IMR-90 (cell line): ENCODE data around the gene ERCC1. TPM values are rescaled to one million over a fixed set of nuclear protein-coding genes. Genes with fewer than 3 reads are reported as not detected.
A peak's percentile ranks its signal among the peaks of the same experiment; 100 is the strongest.

Source experiments
- ATAC-seq: fragments of 200-7000 bp; cut with Tn5 transposase; 2 replicates; pipeline ENCODE4 v1.9.1; 2020; ENCODE audit warnings: low read depth, mild to moderate bottlenecking, moderate library complexity
- BruUV-seq: library from RNA; stranded (reverse); fragments of 400-500 nt; replicated peaks from 2 replicates; lab custom pipeline; 2021; lab: Mats Ljungman, UMichigan
- CTCF ChIA-PET: fragments of 300-600 bp; formaldehyde crosslinking; extraction: SDS; loops from one replicate; lab custom pipeline; 2021; ENCODE audit warnings: antibody characterized with exemption; lab: Yijun Ruan, JAX
- POLR2A ChIA-PET: fragments of 300-600 bp; sonication (Branson Sonifier 250); formaldehyde crosslinking; loops from one replicate; lab custom pipeline; 2022; ENCODE audit warnings: antibody characterized with exemption; ENCODE audit not compliant: unreplicated experiment; lab: Charles Lee
- DNase-seq: peaks from one replicate; pipeline ENCODE4 v3.0.0; 2013
- H2AFZ ChIP-seq: replicated peaks from 2 replicates; pipeline ENCODE3; 2013; ENCODE audit warnings: low read length, mild to moderate bottlenecking; ENCODE audit not compliant: poor library complexity
- H2AK5ac ChIP-seq: 2 replicates; pipeline ENCODE4 v1.6.1; 2013; ENCODE audit warnings: low read depth, low read length, inconsistent platforms
- H2AK9ac ChIP-seq: replicated peaks from 2 replicates; pipeline ENCODE3; 2013; ENCODE audit warnings: mild to moderate bottlenecking, low read depth, low read length, moderate library complexity; ENCODE audit not compliant: poor library complexity
- H2BK120ac ChIP-seq: 2 replicates; pipeline ENCODE4 v1.6.1; 2013; ENCODE audit warnings: low read depth, low read length, inconsistent platforms
- H2BK15ac ChIP-seq: 3 replicates; pipeline ENCODE4 v1.6.1; 2013; ENCODE audit warnings: low read depth, low read length, inconsistent platforms
- H2BK20ac ChIP-seq: 2 replicates; pipeline ENCODE4 v1.6.1; 2013; ENCODE audit warnings: low read depth, mild to moderate bottlenecking, inconsistent platforms, low read length, moderate library complexity
- H2BK5ac ChIP-seq: 2 replicates; pipeline ENCODE4 v1.6.1; 2013; ENCODE audit warnings: mild to moderate bottlenecking, low read depth, low read length, inconsistent platforms; ENCODE audit not compliant: poor library complexity, severe bottlenecking
- H3K14ac ChIP-seq: replicated peaks from 2 replicates; pipeline ENCODE4 v1.6.1; 2013; ENCODE audit warnings: low read depth, low read length, inconsistent platforms
- H3K18ac ChIP-seq: 2 replicates; pipeline ENCODE4 v1.6.1; 2013; ENCODE audit warnings: low read depth, low read length, control low read depth
- H3K23ac ChIP-seq: 2 replicates; pipeline ENCODE4 v1.6.1; 2013; ENCODE audit warnings: low read depth, low read length, inconsistent platforms
- H3K27ac ChIP-seq: 2 replicates; pipeline ENCODE4 v1.5.1; 2013; ENCODE audit warnings: mild to moderate bottlenecking, control low read depth, low read length; ENCODE audit not compliant: insufficient read depth
- H3K27me3 ChIP-seq: 2 replicates; pipeline ENCODE4 v1.6.1; 2013; ENCODE audit warnings: low read length; ENCODE audit not compliant: control insufficient read depth, insufficient read depth
- H3K36me3 ChIP-seq: 2 replicates; pipeline ENCODE4 v1.6.1; 2013; ENCODE audit warnings: low read length, mixed read lengths; ENCODE audit not compliant: control insufficient read depth, insufficient read depth
- H3K4ac ChIP-seq: 2 replicates; pipeline ENCODE4 v1.6.1; 2013; ENCODE audit warnings: low read depth, low read length, inconsistent platforms
- H3K4me1 ChIP-seq: 2 replicates; pipeline ENCODE4 v1.6.1; 2013; ENCODE audit warnings: low read length, mixed read lengths; ENCODE audit not compliant: control insufficient read depth, insufficient read depth
- H3K4me2 ChIP-seq: 2 replicates; pipeline ENCODE4 v1.6.1; 2013; ENCODE audit warnings: low read depth, mild to moderate bottlenecking, control low read depth, low read length, moderate library complexity
- H3K4me3 ChIP-seq: 2 replicates; pipeline ENCODE4 v1.5.1; 2013; ENCODE audit warnings: low read depth, mild to moderate bottlenecking, control low read depth, low read length, moderate library complexity; ENCODE audit not compliant: insufficient read depth
- H3K56ac ChIP-seq: 2 replicates; pipeline ENCODE4 v1.6.1; 2013; ENCODE audit warnings: low read length, inconsistent platforms; ENCODE audit not compliant: insufficient read depth; ENCODE audit errors: extremely low read depth
- H3K79me1 ChIP-seq, 2 experiments: 2 replicates each; pipeline ENCODE4 v1.6.1; 2013; ENCODE audit warnings: low read length in 2 of 2, inconsistent platforms in 1 of 2, low read depth in 1 of 2
- H3K9ac ChIP-seq: 2 replicates; pipeline ENCODE4 v1.6.1; 2013; ENCODE audit warnings: low read depth, low read length, control low read depth
- H3K9me1 ChIP-seq: 2 replicates; pipeline ENCODE4 v1.6.1; 2013; ENCODE audit warnings: low read length, inconsistent platforms; ENCODE audit not compliant: insufficient read depth
- H3K9me3 ChIP-seq: 2 replicates; pipeline ENCODE4 v1.6.1; 2013; ENCODE audit warnings: low read length; ENCODE audit not compliant: control insufficient read depth, insufficient read depth
- H4K20me1 ChIP-seq: 2 replicates; pipeline ENCODE4 v1.6.1; 2013; ENCODE audit warnings: low read length, inconsistent platforms; ENCODE audit not compliant: insufficient read depth
- H4K5ac ChIP-seq: 2 replicates; pipeline ENCODE4 v1.6.1; 2013; ENCODE audit warnings: mild to moderate bottlenecking, low read depth, low read length, control low read depth
- H4K8ac ChIP-seq, 2 experiments: 2 replicates each; pipeline ENCODE4 v1.6.1; 2013; ENCODE audit warnings: low read depth in 2 of 2, low read length in 2 of 2, control low read depth in 1 of 2, inconsistent platforms in 1 of 2
- H4K91ac ChIP-seq: 2 replicates; pipeline ENCODE4 v1.6.1; 2013; ENCODE audit warnings: low read depth, low read length, inconsistent platforms; ENCODE audit not compliant: insufficient read depth
- NFE2L2 ChIP-seq: fragments of 150-350 bp; IDR thresholded peaks from 2 replicates; pipeline ENCODE4 v1.6.1; 2016; ENCODE audit warnings: low read depth, mild to moderate bottlenecking, low read length
- RAD21 ChIP-seq: IDR thresholded peaks from 2 replicates; pipeline ENCODE4 v1.6.1; 2012; ENCODE audit warnings: low read length, improper control_type of control experiment
- RCOR1 ChIP-seq: IDR thresholded peaks from 2 replicates; pipeline ENCODE4 v1.6.1; 2012; ENCODE audit warnings: mild to moderate bottlenecking, low read length, improper control_type of control experiment; ENCODE audit not compliant: insufficient replicate concordance
- WGBS, 2 experiments: methylation state at CpG; one replicate each; pipeline versions ENCODE4 v1.1.5 to v1.1.7; 2013; ENCODE audit warnings: missing lambda C conversion rate in 2 of 2; ENCODE audit not compliant: insufficient read length in 1 of 2; ENCODE audit errors: extremely low coverage in 2 of 2; 5-methylcytosine and 5-hydroxymethylcytosine counted together
- dilution Hi-C: fragments of 300-500 bp; cut with HindIII; formaldehyde crosslinking; loops from one replicate; pipeline ENCODE4 v1.14.3; 2018; ENCODE audit warnings: low sequenced_read_pairs; ENCODE audit not compliant: unreplicated experiment
- in situ Hi-C: fragments of 300-500 bp; cut with MboI; formaldehyde crosslinking; loops from 3 replicates; pipeline ENCODE4 v1.14.3; 2019; ENCODE audit warnings: low sequenced_read_pairs, inconsistent platforms, mixed read lengths
- intact Hi-C: fragments of 100-400 bp; cut with micrococcal nuclease; formaldehyde crosslinking; loops from 2 replicates; pipeline ENCODE4 v1.10.0; 2022
- polyA plus RNA-seq, 3 experiments: library from polyadenylated mRNA; depleted of rRNA; stranded (reverse); fragments of >200 nt; gene quantifications; 2 replicates each; pipeline ENCODE4 v1.2.3, GENCODE V29; 2012; ENCODE audit warnings: low replicate concordance in 1 of 3
- total RNA-seq: library from RNA; depleted of rRNA; stranded (reverse); fragments of >200 nt; gene quantifications from 2 replicates; pipeline ENCODE4 v1.2.3, GENCODE V29; 2012

The ERCC1 gene
- total and polyA plus RNA-seq, 2 of the 4 experiments (the other 2 are of a cell fraction): 84.2 to 132 TPM

DNA sequence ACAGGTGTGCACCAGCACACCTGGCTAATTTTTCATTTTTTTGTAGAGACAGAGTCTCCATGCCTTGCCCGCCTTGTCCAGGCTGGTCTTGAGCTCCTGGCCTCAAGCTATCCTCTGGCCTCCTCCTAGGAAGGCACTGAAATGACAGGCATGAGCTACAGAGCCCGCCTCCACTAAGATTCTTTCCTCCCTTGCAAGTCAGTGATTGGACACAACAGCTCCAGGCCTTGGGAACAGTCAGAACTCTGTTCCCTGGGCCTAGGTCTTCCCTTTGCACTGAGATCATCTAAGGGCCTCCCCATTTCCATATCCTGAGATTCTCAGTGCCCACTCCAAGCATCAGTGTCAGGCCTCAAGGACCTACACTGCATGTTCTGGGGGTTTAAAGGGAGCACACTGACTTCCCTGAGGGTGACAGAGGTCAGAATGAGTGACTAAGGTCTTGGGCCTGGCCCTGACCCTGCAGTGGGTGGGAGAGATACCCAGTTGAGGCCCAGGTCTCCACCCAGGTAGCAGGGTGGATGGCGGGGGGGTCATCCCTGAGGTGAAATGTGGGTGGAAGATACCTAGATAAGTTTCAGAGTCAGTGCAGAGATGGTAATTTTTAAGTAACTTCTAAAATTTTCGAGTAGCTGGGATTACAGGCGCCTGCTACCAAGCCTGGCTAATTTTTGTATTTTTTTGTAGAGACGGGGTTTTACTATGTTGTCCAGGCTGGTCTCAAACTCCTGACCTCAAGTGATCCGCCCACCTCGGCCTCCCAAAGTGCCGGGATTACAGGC is 17.3 kb upstream of the ERCC1 start:
- Histone ChIP-seq H3K9ac (no peak overlapping the region), H4K91ac (peak overlapping the region; percentile 59), H2BK20ac (peak overlapping the region; percentile 1; the same call in 1 of the 2 replicates), H3K9me1 (no peaks in the 10 kb centered on the region), H3K14ac (no peak overlapping the region), H4K20me1 (no peaks in the 10 kb centered on the region), H3K27ac (no peak overlapping the region), H3K4me3 (no peak overlapping the region), H3K4me2 (no peak overlapping the region), H3K9me3 (no peaks in the 10 kb centered on the region), H3K27me3 (no peaks in the 10 kb centered on the region), H2AK9ac (peak overlapping the region; percentile 52), H3K56ac (no peak overlapping the region), H3K18ac (no peak overlapping the region), H3K4me1 (peaks cover 17% of the 10 kb centered on the region), H4K8ac (peak overlapping the region in 1 of 2 experiments; percentile 97; a peak in 2 of 4 replicates), H4K5ac (no peak overlapping the region), H2BK120ac (no peak overlapping the region), H2BK5ac (no peak overlapping the region), H3K4ac (peak overlapping the region; percentile 60; the same call in 1 of the 2 replicates), H3K36me3 (no peaks in the 10 kb centered on the region), H2AK5ac (peak overlapping the region; percentile 99; the same call in 1 of the 2 replicates), H3K79me1 (peaks cover 0 to 25% of the 10 kb centered on the region in 2 experiments; a peak in 2 of 4 replicates), H2AFZ (peak overlapping the region; percentile 85), H3K23ac (no peak overlapping the region), H2BK15ac (peak overlapping the region; percentile 11; the same call in 1 of the 3 replicates)
- ChIA-PET CTCF (interaction anchor here (0.6 to 3.3 kb wide), 2 partner anchors 12 to 38 kb away, joined by 3 to 87 read pairs; no protein-coding TSS in a partner anchor), POLR2A (no interaction called here)
- intact Hi-C loops (loop anchor here (1.0 kb wide), 1 partner anchor 26 kb away; the partner anchor contains the start of gene FOSB), dilution Hi-C loops (no loop called here), in situ Hi-C loops (loop anchor here (5.0 kb wide), 1 partner anchor 36 kb away; no protein-coding TSS in a partner anchor)
- 93% methylated on average over 5 of the region's 9 CpGs; no CpG with 5 or more reads in 1 of the 2 experiments for WGBS, 2 experiments
- peak; percentile 57 for DNase-seq
- TF ChIP-seq NFE2L2 (no peak), RCOR1 (no peak), RAD21 (no peak)
- no TSS peak for BruUV-seq
- no peak for ATAC-seq
